Inflammatory macrophage (primary cell): Measurements from ENCODE around the gene TMEM181.
"Not testable (repeated sequence)": the region's sequence is repeated elsewhere in the genome, so short reads cannot be mapped to it uniquely, and the experiment has no call there.

Experiments
- DNase-seq, 2 donors: peaks; one replicate each; pipeline ENCODE4 v3.0.0-alpha.2; 2020 to 2022

The TMEM181 gene

GRCh38 chr6:158538741-158539140 lies 21.1 kb upstream of the TMEM181 start:
- DNase-seq: no peak

- DNase-seq: no peak
Observed at GRCh38 chr6:158539413-158539812, 20.5 kb upstream of the TMEM181 start.

GRCh38 chr6:158539881-158540280 lies 20.0 kb upstream of the TMEM181 start:
- DNase-seq: no peak

- DNase-seq: no peak
Observed at GRCh38 chr6:158543606-158544185, 16.2 kb upstream of the TMEM181 start.

- DNase-seq: no peak
Observed at GRCh38 chr6:158544428-158544827, 15.5 kb upstream of the TMEM181 start.

GRCh38 chr6:158545043-158545966 lies 14.6 kb upstream of the TMEM181 start:
- DNase-seq: no peak

GRCh38 chr6:158548418-158549161 lies 11.3 kb upstream of the TMEM181 start:
- DNase-seq: no peak

GRCh38 chr6:158552055-158552795 lies 7.7 kb upstream of the TMEM181 start:
- DNase-seq: no peak

- DNase-seq: no peak
Observed at GRCh38 chr6:158552796-158553138, 7.1 kb upstream of the TMEM181 start.

- DNase-seq: no peak
Observed at GRCh38 chr6:158554611-158555361, 5.1 kb upstream of the TMEM181 start.

GRCh38 chr6:158556113-158556512 lies 3.8 kb upstream of the TMEM181 start:
- DNase-seq: no peak

- not testable (repeated sequence) for DNase-seq
Observed at GRCh38 chr6:158557110-158557509, 2.8 kb upstream of the TMEM181 start.

- DNase-seq: no peak
Observed at GRCh38 chr6:158557927-158558326, 2.0 kb upstream of the TMEM181 start.

GRCh38 chr6:158558415-158559306 lies 1.2 kb upstream of the TMEM181 start:
- no peak for DNase-seq

GRCh38 chr6:158559338-158559894 lies 475 bp upstream of the TMEM181 start:
- no peak for DNase-seq

- DNase-seq: peak; percentile 30 to 49
Observed at GRCh38 chr6:158560836-158561320, 987 bp downstream of the TMEM181 start.

GRCh38 chr6:158561321-158561884 lies 1.5 kb downstream of the TMEM181 start:
- no peak for DNase-seq

- no peak for DNase-seq
Observed at GRCh38 chr6:158561938-158562337, 2.0 kb downstream of the TMEM181 start.

- no peak for DNase-seq
Observed at GRCh38 chr6:158564243-158565121, 4.6 kb downstream of the TMEM181 start.
